ENCODE measurements around the gene PITPNM3.

PITPNM3 gene

GRCh38 chr17:6551356-6551755, 5.0 kb downstream of the PITPNM3 start:
- DNase-seq = no peak

DNA sequence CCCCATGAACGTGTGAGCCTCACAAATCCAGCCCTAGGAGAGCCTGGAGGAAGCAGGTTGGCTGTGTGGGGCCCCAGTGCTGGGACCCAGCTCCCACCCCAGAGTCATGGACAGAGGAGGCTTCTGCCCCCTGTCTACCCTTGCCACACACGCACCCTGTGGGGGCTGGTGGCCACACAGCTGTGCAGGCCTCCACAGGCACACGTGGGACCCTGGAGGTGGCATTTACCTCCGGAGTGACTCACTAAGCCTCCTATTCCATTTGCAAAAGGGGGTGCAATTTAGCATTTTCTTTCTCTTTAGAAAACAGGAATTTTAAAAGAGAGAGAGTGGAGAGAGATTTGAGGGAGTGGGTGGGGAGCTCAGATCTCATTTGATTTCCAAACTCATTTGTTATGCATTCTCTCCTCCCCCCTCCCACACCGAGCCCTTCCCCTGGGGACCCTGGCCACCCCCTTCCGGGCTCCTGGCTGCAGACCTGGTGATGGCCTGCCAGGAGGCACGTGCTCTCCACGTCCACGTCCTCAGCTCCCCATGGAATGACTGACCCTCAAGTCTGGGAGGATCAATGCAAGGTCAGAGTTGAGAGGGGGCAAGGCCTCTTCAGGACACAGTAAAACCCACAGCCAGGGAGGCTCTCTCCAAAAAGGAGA, 6.8 kb downstream of the PITPNM3 start:
- DNase-seq = no peak

GRCh38 chr17:6548578-6549330, 7.6 kb downstream of the PITPNM3 start:
- peak; percentile 32 for DNase-seq

GRCh38 chr17:6548034-6548433, 8.3 kb downstream of the PITPNM3 start:
- no peak for DNase-seq

GRCh38 chr17:6547336-6547735, 9.0 kb downstream of the PITPNM3 start:
- DNase-seq = no peak

DNA sequence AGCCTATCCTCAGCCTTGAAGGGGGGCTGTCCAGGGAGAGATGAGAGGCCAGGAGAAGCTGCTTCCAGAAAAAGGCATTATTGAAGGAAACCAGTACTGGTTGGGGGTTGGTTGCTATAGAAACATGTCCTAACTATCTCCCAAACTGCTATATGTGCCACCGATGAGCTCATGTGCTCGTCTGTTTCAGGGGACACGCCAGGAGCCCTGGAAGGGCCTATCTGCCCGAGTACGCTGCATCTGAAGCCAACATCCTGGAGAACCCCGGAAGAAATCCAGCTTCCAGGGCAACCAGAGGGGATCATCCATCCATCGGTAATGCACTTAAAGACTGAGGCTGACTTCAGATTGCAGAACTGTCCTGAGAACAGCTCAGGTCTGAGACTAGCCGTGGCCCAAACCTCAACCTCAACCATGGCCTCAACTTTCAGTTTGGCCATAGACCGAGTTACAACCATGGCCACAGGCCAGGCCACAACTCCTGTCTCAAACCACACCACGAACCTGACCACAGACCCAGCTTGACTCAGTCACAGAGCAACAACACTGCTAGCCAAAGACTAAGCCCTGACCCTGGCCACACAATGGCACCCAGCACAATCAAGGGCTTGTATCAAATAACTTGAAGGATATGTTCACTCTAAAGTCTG, 10.2 kb downstream of the PITPNM3 start:
- no peak for DNase-seq

GRCh38 chr17:6545291-6545690, 11.1 kb downstream of the PITPNM3 start:
- DNase-seq = no peak

DNA sequence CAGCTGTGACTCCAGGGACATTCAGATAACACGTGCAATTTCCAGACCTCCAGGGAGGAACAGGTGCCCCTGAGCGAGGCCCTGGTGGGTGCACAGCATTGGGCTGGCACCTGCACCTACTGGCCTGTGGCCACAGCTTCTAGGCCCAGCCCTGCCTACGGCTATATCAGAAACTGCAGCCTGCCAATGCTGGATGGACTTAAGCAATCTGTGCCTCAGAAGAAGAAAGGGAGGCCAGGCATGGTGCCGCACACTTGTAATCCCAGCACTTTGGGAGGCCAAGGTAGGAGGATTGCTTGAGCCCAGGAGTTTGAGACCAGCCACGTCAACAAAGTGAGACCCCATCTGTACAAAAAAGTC, 12.4 kb downstream of the PITPNM3 start:
- DNase-seq = no peak

GRCh38 chr17:6543079-6544010, 13.0 kb downstream of the PITPNM3 start:
- DNase-seq = no peak

- DNase-seq = no peak
These were observed 13.8 kb downstream of the PITPNM3 start for GRCh38 chr17:6542577-6542976.

- DNase-seq = no peak
These were observed 14.5 kb downstream of the PITPNM3 start for GRCh38 chr17:6541886-6542285.

- DNase-seq = no peak
These were observed 16.5 kb downstream of the PITPNM3 start for GRCh38 chr17:6539871-6540270.

DNA sequence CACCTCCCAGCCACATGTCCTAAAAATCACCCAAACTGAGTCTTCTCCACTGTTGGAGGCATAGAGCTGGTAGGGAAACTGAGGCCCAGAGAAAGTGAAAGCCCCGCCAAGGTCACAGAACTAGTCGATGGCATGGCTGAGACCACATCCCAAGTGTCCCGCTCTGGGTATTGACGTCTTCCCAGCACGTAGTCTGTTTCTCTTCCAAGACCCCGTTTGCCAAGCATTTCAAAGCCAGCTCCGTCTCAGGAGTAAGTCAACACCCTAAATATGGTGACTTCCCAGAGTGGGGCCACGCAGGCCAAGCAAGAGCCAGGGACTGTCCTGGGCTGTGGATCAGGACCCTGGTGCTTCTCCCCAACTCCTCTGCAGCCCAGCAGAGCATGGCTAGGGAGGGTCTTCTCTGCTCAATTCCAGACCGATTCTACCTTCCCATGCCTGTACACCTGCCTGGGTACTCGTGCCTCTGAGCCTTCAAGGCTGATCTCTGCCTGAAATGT, 19.7 kb downstream of the PITPNM3 start:
- DNase-seq = no peak

GRCh38 chr17:6536053-6536452, 20.3 kb downstream of the PITPNM3 start:
- no peak for DNase-seq

GRCh38 chr17:6534846-6535514, 21.4 kb downstream of the PITPNM3 start:
- DNase-seq = no peak

GRCh38 chr17:6532441-6532885, 23.9 kb downstream of the PITPNM3 start:
- DNase-seq = no peak

DNA sequence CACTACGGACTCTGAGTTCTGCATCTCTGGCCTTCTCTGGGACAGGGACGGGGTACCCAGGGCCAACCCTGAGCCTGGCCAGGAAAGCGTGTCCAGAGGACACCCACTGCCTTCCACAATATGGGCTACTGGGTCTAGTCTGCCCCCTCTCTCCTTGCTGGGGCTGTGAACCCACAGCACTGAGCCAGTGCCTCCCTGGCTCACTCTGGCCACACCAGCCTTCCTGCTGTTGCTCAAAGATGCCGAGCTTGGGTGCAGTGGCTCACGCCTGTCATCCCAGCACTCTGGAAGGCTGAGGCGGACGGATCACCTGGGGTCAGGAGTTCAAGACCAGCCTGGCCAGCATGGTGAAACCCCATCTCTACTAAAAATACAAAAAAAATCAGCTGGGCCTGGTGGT, 24.8 kb downstream of the PITPNM3 start:
- DNase-seq = no peak

DNA sequence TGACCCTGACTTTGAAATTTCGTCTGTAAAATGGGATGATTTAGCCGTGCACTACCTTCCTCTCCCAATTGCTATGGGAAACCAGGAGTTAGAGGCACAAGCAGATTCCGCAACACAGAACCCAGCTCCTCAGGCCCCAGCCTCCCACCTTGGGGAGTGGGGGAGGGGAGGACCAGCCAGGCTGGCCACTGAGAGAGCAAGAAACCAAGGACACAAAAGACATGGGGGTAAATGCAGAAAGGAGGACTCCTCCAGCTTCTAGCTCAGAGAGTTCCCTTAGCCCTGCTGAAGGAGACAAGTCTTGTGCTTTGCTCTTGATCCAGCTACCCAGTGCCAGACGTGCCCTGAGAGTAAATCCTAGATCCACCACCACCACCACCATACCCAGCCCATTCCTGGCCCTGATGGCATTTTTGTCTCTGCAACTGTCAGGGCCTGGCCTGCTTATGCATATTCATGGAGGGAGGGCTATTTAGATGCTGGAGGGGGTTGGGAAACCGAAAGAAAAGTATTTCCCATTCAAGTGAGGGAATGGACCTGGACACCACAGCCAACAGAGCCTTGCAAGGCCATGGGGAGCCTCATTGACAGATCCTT, 25.9 kb downstream of the PITPNM3 start:
- no peak for DNase-seq

DNA sequence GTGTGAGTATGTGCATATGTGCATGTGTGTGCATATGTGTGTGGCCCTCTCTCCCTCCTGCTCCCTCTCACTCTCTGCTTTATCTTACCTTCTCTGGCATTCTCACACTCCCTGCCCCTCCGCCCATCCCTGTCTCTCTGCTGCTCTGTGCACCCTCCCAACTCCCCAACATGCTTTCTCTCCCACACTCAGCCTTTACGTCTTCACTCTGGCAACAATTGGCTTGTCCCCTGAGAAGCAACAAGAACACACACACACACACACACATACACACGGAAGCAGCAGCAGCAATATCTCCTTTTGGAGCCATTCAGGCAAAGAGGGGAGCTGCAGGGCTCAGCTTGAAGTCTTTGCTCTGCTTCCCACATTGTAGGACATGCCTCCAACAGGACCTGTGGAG, 27.8 kb downstream of the PITPNM3 start:
- DNase-seq = no peak

- DNase-seq = no peak
These were observed 29.8 kb downstream of the PITPNM3 start for GRCh38 chr17:6526362-6527152.

- DNase-seq = no peak
These were observed 30.6 kb downstream of the PITPNM3 start for GRCh38 chr17:6525731-6526130.
